Measurements from ENCODE around the gene SLC29A1.
"Not testable (repeated sequence)": the region's sequence is repeated elsewhere in the genome, so short reads cannot be mapped to it uniquely, and the experiment has no call there.

Gene SLC29A1

GRCh38 chr6:44194326-44194725 lies 29.1 kb upstream of the SLC29A1 start:
- DNase-seq (ENCODE audit: low read depth) = no peak

DNA sequence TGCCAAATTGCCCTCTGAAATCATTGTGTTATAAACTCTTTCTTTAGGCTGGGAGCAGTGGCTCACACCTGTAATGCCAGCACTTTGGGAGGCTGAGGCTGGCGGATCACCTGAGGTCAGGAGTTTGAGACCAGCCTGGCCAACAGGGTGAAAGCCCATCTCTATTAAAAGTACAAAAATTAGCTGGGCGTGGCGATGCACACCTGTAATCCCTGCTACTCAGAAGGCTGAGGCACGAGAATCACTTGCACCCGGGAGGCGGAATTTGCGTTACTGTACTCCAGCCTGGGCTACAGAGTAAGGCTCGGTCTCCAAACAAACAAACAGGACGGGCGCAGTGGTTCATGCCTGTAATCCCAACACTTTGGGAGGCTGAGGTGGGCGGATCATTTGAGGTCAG lies 27.0 kb upstream of the SLC29A1 start:
- not testable (repeated sequence) for DNase-seq (ENCODE audit: low read depth)

GRCh38 chr6:44198684-44199083 lies 24.7 kb upstream of the SLC29A1 start:
- DNase-seq (ENCODE audit: low read depth) = no peak

- no peak for DNase-seq (ENCODE audit: low read depth)
Measured at GRCh38 chr6:44199883-44200282, 23.5 kb upstream of the SLC29A1 start.

DNA sequence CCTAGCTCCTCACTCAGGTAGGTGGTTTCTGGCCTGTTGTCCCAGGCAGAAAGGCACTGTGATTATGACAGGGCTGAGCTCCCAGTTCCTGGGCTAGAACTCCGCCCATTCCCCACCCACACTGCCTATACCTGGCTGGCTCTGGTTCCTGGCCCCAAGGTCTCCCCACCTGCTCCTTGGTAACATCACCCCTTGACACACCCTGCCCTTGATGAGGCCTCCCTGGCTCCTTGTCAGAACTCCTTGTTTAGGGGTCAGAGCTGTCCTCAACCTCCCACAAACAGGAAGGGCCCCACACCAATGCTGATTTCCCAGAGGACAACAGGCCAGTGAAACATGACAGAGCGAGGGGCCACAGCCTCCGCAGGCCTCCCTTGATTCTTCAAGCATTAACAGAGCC lies 22.2 kb upstream of the SLC29A1 start:
- no peak for DNase-seq (ENCODE audit: low read depth)

GRCh38 chr6:44201638-44202303 lies 21.6 kb upstream of the SLC29A1 start:
- DNase-seq (ENCODE audit: low read depth) = no peak

DNA sequence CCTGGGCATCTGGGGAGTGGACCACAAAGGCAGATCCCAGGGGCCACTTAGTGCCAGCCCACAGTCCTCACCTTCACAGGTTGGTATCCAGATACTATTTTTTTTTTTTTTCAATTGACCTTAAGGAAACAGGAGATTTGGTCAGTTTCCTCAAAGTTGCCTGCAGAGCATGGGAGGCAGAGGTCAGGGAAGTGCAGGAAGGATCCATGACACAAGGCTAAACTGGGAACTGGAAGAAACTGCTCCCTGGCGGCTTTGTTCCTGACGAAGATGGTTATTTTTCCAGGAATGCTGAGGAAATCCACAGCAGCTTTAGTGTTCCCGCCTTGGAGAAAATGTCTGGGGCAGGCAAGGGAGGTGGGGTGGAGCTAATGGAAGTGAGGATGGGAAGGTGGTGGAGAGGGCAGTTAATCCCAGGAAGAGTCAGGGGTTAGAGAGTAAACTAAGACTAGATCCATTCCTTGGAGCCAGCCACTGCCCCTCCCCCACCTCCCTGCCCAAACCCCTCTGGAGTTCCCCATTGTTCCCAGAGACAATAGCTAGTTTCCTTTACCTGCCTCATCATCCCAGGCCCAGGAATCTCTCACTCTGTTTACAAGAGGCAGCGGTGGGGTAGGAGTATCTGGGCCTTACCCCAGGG lies 20.9 kb upstream of the SLC29A1 start:
- DNase-seq (ENCODE audit: low read depth) = no peak

GRCh38 chr6:44202972-44203750 lies 20.2 kb upstream of the SLC29A1 start:
- no peak for DNase-seq (ENCODE audit: low read depth)

DNA sequence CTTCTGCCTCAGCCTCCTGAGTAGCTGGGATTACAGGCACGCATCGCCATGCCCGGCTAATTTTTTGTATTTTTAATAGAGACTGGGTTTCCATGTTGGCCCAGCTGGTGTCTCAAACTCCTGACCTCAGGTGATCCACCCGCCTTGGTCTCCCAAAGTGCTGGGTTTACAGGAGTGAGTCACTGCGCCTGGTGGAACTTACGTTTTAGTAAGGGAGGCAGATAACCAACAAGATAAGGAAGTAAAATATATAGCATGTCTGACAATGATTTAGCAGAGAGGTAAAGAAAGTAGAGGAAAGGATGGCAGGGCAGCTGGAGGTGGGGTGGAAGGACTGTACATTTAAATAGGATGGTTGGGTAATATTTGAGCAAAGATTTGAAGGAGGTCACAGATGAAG lies 19.4 kb upstream of the SLC29A1 start:
- DNase-seq (ENCODE audit: low read depth) = no peak

DNA sequence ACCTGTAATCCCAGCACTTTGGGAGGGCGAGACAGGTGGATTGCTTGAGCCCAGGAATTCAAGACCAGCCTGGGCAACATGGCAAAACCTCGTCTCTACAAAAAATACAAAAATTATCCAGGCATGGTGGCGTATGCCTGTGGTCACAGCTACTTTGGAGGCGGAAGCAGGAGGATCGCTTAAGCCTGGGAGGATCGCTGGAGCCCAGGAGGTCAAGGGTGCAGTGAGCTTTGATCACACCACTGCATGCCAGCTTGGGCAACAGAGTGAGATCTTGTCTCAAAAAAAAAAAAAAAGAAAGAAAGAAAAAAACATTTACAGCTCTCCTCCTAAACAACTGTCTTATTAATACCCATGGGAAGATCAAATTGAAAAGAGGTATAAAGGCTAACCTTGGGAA lies 15.4 kb upstream of the SLC29A1 start:
- DNase-seq (ENCODE audit: low read depth) = no peak

DNA sequence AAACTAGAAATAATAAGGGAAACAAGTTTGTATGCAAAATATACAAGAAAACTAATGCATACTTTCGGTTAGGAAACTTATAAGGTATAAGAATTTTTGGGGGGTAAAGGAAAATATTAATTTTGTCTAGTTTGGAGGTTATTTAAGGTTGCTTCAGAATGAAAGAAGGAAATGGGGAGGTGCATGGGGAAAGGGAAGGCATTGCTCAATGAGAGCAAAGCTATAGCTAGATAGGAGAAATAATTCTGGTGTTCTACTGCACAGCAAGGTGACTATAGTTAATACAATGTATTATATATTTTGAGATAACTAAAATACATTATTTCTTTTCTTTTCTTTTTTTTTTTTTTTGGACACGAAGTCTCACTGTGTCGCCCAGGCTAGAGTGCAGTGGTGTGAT lies 12.1 kb upstream of the SLC29A1 start:
- DNase-seq (ENCODE audit: low read depth) = no peak

DNA sequence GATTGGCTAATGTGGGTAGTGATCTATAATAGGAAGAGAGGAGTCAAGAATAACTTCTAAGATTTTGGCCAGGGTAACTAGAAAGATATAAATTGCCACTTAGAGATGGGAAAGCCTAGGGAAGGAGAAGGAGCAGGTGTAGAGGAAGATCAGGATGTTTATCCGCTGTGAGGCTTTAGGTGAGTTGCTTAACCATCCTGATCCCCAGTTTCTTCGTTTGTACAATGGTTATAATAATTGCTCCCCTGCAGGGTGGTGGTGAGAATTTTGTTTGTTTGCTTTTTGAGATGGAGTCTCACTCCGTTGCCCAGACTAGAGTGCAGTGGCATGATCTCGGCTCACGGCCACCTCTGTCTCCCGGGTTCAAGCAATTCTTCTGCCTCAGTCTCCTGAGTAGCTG lies 9.1 kb upstream of the SLC29A1 start:
- no peak for DNase-seq (ENCODE audit: low read depth)

GRCh38 chr6:44216677-44217331 lies 6.6 kb upstream of the SLC29A1 start, which contains the start of gene MYMX:
TSS of gene MYMX (plus strand) at chr6:44216926. CDS start at chr6:44217472, 546 bp downstream.
- DNase-seq (ENCODE audit: low read depth) = no peak

DNA sequence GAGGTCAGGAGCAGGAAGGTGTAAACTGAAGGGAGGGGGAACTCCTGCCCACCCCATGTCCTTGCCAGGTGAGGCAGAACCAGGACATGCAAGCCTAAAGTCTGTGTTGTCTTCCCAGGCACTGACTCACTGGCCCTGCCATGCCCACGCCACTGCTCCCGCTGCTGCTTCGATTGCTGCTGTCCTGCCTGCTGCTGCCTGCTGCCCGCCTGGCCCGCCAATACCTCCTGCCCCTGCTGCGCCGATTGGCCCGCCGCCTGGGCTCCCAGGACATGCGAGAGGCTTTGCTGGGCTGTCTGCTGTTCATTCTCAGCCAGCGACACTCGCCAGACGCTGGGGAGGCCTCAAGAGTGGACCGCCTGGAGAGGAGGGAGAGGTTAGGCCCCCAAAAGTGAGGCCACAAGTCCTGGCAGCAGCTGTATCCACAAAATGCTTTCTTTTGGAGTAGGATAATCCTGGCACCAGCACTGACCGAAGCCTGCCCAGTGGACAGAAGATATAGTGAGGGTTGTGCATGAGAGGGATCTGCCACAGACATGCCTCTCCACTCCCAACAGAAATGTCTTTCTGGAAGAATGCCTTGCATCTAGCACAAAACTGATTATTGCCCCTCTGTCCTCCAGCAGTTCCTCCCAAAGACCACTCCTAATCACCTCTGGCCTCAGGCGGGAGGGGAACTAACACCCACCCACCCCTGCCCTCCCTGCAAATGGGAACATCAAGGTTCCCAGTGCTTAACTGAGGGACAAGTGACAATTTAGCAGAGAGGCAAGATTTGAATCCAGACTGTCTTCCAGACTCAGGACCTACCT lies 5.9 kb upstream of the SLC29A1 start:
- DNase-seq (ENCODE audit: low read depth) = no peak

DNA sequence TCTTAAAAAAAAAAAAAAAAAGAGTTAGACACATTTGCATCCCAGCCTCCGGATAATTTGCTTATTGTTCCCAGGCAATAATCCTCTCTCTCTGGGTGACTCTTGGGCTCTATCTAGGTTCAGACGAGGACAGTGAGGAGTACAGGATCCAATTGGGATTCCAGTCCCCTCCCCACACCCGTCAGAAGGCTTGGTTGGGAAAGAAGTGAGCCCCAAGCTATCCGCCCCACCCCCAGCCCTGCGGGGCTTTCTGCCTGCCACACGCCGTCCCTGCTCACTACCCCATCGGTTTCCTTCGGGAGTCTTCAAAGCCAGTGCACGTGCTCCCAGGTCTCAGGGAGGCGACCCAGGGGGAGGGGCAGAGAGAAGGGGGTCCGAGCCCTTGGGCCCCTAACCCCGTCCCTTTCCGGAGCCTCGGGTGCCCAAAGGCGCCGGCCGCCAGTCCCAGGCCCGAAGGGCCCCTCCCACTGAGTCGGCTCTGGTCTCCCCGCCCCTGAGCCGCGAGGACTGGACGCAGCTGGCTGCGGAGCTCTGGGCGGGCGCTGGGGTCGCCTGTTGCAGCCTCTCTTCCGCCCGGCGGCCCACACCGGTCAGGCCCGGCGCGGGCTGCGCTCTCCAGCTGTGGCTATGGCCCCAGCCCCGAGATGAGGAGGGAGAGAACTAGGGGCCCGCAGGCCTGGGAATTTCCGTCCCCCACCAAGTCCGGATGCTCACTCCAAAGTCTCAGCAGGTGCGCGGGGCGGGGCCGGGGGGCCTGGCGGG lies 4.2 kb upstream of the SLC29A1 start:
- no peak for DNase-seq (ENCODE audit: low read depth)

GRCh38 chr6:44219815-44220784 lies 3.3 kb upstream of the SLC29A1 start:
- no peak for DNase-seq (ENCODE audit: low read depth)

GRCh38 chr6:44220913-44221290 lies 2.5 kb upstream of the SLC29A1 start:
- DNase-seq (ENCODE audit: low read depth) = no peak

DNA sequence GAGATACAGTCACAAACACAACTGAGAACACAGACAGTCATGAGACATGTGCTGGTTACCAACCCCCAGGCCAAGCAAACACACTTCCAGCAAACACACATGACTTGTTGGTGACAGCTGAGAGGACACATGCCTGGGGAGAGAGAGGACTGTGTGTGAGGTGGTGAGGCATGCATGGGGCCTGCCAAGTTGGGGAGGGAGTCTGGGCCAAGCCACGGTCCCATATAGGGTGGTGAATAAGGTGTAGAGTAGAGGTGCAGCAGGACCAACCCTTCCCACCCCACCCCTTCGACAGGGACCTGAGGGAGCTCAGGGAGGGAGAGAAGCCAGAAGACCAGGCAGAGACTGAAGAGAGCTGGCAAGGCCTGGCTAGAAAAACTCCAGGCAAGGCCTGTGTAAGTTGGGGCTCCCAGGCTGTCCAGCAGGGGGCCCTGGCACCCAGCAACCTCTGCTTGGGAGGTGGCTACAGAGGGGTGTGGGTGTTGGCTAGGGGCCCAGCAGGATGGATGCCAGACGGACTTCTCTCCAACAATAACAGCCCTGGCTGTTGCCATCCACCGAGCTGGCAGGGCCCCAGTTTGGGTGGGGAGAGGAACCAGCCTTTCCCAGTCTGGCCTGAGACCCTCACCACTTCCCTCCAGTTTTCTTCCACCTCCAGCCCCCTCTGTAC lies 2.0 kb upstream of the SLC29A1 start:
- peak; percentile 53 for DNase-seq (ENCODE audit: low read depth)

DNA sequence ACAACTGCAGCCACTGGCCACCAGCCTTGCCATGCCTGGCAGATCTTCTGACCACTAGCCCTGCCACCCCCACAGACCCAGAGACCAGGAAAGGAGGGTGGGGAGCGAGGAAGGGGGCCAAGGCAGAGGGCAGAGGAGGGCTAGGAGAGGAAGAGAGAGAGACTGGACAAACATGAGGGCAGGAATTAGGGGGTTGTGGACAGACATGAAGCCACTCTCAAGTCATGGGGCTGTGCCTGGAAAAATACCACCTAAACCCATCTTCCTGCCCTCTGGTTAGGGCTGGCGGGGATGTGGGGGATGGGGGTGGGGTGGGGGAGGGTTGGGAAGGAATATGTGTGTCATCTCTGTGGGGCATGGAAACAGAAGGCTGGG lies 1.4 kb upstream of the SLC29A1 start:
- DNase-seq (ENCODE audit: low read depth) = no peak
